ENCODE measurements around the gene VAV2.

DNA sequence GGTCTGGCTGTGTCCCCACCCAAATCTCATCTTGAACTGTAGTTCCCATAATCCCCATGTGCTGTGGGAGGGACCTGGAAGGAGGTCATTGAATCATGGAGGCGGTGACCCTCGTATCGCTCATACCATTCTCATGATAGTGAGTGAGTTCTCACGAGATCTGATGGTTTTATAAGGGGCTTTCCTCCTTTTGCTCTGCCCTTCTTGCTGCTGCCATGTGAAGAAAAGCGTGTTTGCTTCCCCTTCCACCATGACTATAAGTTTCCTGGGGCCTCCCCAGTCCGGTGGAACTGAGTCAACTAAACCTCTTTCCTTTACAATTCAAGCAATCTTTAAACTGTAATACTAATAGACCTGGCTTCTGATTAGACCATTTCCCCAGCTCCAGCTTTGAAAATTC is 161.8 kb downstream of the VAV2 start:
- TF ChIP-seq, protein P1, sequence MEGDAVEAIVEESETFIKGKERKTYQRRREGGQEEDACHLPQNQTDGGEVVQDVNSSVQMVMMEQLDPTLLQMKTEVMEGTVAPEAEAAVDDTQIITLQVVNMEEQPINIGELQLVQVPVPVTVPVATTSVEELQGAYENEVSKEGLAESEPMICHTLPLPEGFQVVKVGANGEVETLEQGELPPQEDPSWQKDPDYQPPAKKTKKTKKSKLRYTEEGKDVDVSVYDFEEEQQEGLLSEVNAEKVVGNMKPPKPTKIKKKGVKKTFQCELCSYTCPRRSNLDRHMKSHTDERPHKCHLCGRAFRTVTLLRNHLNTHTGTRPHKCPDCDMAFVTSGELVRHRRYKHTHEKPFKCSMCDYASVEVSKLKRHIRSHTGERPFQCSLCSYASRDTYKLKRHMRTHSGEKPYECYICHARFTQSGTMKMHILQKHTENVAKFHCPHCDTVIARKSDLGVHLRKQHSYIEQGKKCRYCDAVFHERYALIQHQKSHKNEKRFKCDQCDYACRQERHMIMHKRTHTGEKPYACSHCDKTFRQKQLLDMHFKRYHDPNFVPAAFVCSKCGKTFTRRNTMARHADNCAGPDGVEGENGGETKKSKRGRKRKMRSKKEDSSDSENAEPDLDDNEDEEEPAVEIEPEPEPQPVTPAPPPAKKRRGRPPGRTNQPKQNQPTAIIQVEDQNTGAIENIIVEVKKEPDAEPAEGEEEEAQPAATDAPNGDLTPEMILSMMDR (IDR thresholded peaks at IDR 0.05): no peak
- TF ChIP-seq POLR2A (IDR thresholded peaks at IDR 0.05): no peak

Measured in uterus (tissue), 2 donors.